HepG2 (cell line): Measurements from ENCODE around the gene REEP3. TPM values are rescaled to one million over a fixed set of nuclear protein-coding genes. Genes with fewer than 3 reads are reported as not detected.

Experiments
- ATF3 ChIP-seq: sonication (generic); formaldehyde crosslinking; IDR thresholded peaks from 2 replicates; pipeline ENCODE4 v1.4.0; 2020; ENCODE audit warnings: missing genetic modification reagents
- BRCA1 ChIP-seq: sonication (generic); formaldehyde crosslinking; IDR thresholded peaks from 2 replicates; pipeline ENCODE4 v1.4.0; 2020; ENCODE audit warnings: missing genetic modification reagents
- CEBPZ ChIP-seq: IDR thresholded peaks from 2 replicates; pipeline ENCODE4 v1.6.1; 2012; ENCODE audit warnings: low read length, improper control_type of control experiment
- ELF1 ChIP-seq: sonication (generic); formaldehyde crosslinking; IDR thresholded peaks from 2 replicates; pipeline ENCODE4 v1.4.0; 2020; ENCODE audit warnings: missing genetic modification reagents
- FOXJ3 ChIP-seq: sonication (generic); formaldehyde crosslinking; IDR thresholded peaks from 2 replicates; pipeline ENCODE4 v1.4.0; 2020; ENCODE audit warnings: missing genetic modification reagents, mild to moderate bottlenecking, borderline replicate concordance
- GMEB2 ChIP-seq: IDR thresholded peaks from 2 replicates; pipeline ENCODE4 v1.6.1; 2016; ENCODE audit warnings: missing biosample characterization, missing genetic modification reagents, low read depth
- MBD4 ChIP-seq: IDR thresholded peaks from 2 replicates; pipeline ENCODE4 v1.6.1; 2012; ENCODE audit warnings: low read length, inconsistent platforms, borderline replicate concordance
- MXD3 ChIP-seq: IDR thresholded peaks from 2 replicates; pipeline ENCODE4 v1.6.1; 2016; ENCODE audit warnings: mild to moderate bottlenecking, missing biosample characterization, missing genetic modification reagents
- PCBP1 ChIP-seq: fragments of 200-400 bp; formaldehyde crosslinking; IDR thresholded peaks from 2 replicates; pipeline ENCODE4 v1.6.1; 2017; ENCODE audit warnings: mild to moderate bottlenecking, low read depth, low read length, borderline replicate concordance
- PHF8 ChIP-seq: sonication (generic); formaldehyde crosslinking; IDR thresholded peaks from 2 replicates; pipeline ENCODE4 v1.5.0; 2020; ENCODE audit warnings: missing genetic modification reagents
- PRDM4 ChIP-seq: sonication (generic); formaldehyde crosslinking; IDR thresholded peaks from 2 replicates; pipeline ENCODE4 v1.9.0; 2021; ENCODE audit warnings: missing genetic modification reagents, borderline replicate concordance
- SMAD9 ChIP-seq: sonication (generic); formaldehyde crosslinking; IDR thresholded peaks from 2 replicates; pipeline ENCODE4 v1.5.1; 2020; ENCODE audit warnings: mild to moderate bottlenecking, missing genetic modification reagents
- TCF7L2 ChIP-seq: IDR thresholded peaks from 2 replicates; pipeline ENCODE4 v1.6.1; 2011; ENCODE audit warnings: mild to moderate bottlenecking, low read depth, low read length, moderate library complexity
- TOPORS ChIP-seq: sonication (generic); formaldehyde crosslinking; IDR thresholded peaks from 2 replicates; pipeline ENCODE4 v1.8.0; 2023; ENCODE audit warnings: mild to moderate bottlenecking, missing genetic modification reagents
- TP53 ChIP-seq: sonication (generic); formaldehyde crosslinking; conservative IDR thresholded peaks from 2 replicates; pipeline ENCODE4 v1.4.0; 2020; ENCODE audit warnings: missing genetic modification reagents
- ZMAT3 ChIP-seq: sonication (generic); formaldehyde crosslinking; conservative IDR thresholded peaks from 2 replicates; pipeline ENCODE4 v1.7.0; 2021; ENCODE audit warnings: missing genetic modification reagents
- ZNF101 ChIP-seq: sonication (generic); formaldehyde crosslinking; IDR thresholded peaks from 2 replicates; pipeline ENCODE4 v1.4.0; 2020; ENCODE audit warnings: mild to moderate bottlenecking, low read depth, missing genetic modification reagents, borderline replicate concordance
- ZNF563 ChIP-seq: sonication (generic); formaldehyde crosslinking; IDR thresholded peaks from 2 replicates; pipeline ENCODE4 v1.8.0; 2022; ENCODE audit warnings: mild to moderate bottlenecking, moderate library complexity, missing genetic modification reagents
- ZNF7 ChIP-seq: IDR thresholded peaks from 2 replicates; pipeline ENCODE4 v1.6.1; 2016; ENCODE audit warnings: missing biosample characterization, missing genetic modification reagents
- ZNF737 ChIP-seq: sonication (generic); formaldehyde crosslinking; IDR thresholded peaks from 2 replicates; pipeline ENCODE4 v1.5.0; 2020; ENCODE audit warnings: missing genetic modification reagents, mild to moderate bottlenecking, borderline replicate concordance
- polyA plus RNA-seq, 8 experiments: library from polyadenylated mRNA; depleted of rRNA in 3 of 8; stranded (reverse) in 7 of 8; unstranded in 1 of 8; fragments of >200 nt; fragmentation: Illumina TruSeq in 4 of 8; extraction: Trizol in 4 of 8; gene quantifications; 2 replicates each; pipeline versions ENCODE4 v1.2.1 to v1.2.3, GENCODE V29; 2011 to 2016; ENCODE audit warnings: low read depth in 4 of 8, missing spikeins in 1 of 8, mixed read lengths in 1 of 8; ENCODE audit not compliant: insufficient read depth in 1 of 8
- total RNA-seq, 5 experiments: library from RNA; depleted of rRNA; stranded (reverse); fragments of >200 nt; fragmentation: Illumina TruSeq; extraction: Trizol; gene quantifications; 2 replicates each; pipeline ENCODE4 v1.2.3, GENCODE V29; 2016; ENCODE audit warnings: low read depth in 1 of 5

Gene REEP3
- total and polyA plus RNA-seq, 2 of the 13 experiments (the other 11 are each of a cell fraction or from before 2014, with no cell fraction given): 7.1 to 31.4 TPM

- TF ChIP-seq GMEB2 (CRISPR knock-in tag) (no peak), ZNF101 (CRISPR knock-in tag) (no peak), TP53 (CRISPR knock-in tag) (no peak), CEBPZ (no peak), ELF1 (CRISPR knock-in tag) (no peak), ATF3 (CRISPR knock-in tag) (no peak), MBD4 (no peak), ZNF563 (CRISPR knock-in tag) (peak; percentile 81; the same call in 1 of the 2 replicates), ZMAT3 (no peak), ZNF737 (CRISPR knock-in tag) (no peak), SMAD9 (no peak), MXD3 (CRISPR knock-in tag) (peak; percentile 37; the same call in 1 of the 2 replicates), PHF8 (CRISPR knock-in tag) (peak; percentile 91), PCBP1 (no peak), BRCA1 (0 out of 2 replicates have a peak, but pooled peaks have one; percentile 70), FOXJ3 (peak; percentile 15; the same call in 1 of the 2 replicates), TOPORS (CRISPR knock-in tag) (0 out of 2 replicates have a peak, but pooled peaks have one; percentile 1), ZNF7 (CRISPR knock-in tag) (no peak), TCF7L2 (no peak), PRDM4 (CRISPR knock-in tag) (no peak)
Observed at GRCh38 chr10:63520500-63521415, at the start of gene REEP3 (continued).
